Natural killer cell treated with Interleukin-12 subunit alpha and Interleukin-12 subunit beta and Interleukin-15 and Interleukin-18, amount 100 ng/mL, for 72 hours (primary cell): ENCODE measurements around the gene RBM12. TPM values are rescaled to one million over a fixed set of nuclear protein-coding genes. Genes with fewer than 3 reads are reported as not detected.

ENCODE experiments used
- ATAC-seq, 2 donors: fragments of 150-1000 bp; cut with Tn5 transposase in 1 of 2; sonication (Bioruptor Pico), chemical (Tn5 transposase) in 1 of 2; 2 replicates each; pipeline ENCODE4 v1.10.0; 2021
- DNase-seq: peaks from one replicate; pipeline ENCODE4 v3.0.0; 2022; ENCODE audit warnings: low spot score
- H3K27ac Mint-ChIP-seq, 2 donors: 1 replicate in 1 of 2; 2 replicates in 1 of 2; pipeline ENCODE4 v1.8.0; 2022; ENCODE audit warnings: mixed read lengths in 2 of 2, mild to moderate bottlenecking in 1 of 2, moderate library complexity in 1 of 2
- H3K27me3 Mint-ChIP-seq, 2 donors: 1 replicate in 1 of 2; 2 replicates in 1 of 2; pipeline ENCODE4 v1.8.0; 2022; ENCODE audit warnings: mixed read lengths in 2 of 2
- H3K36me3 Mint-ChIP-seq: one replicate; pipeline ENCODE4 v1.8.0; 2022; ENCODE audit warnings: mixed read lengths
- H3K4me1 Mint-ChIP-seq, 2 donors: 1 replicate in 1 of 2; 2 replicates in 1 of 2; pipeline ENCODE4 v1.8.0; 2022; ENCODE audit warnings: low read depth in 2 of 2, mixed read lengths in 2 of 2, mild to moderate bottlenecking in 1 of 2
- H3K4me3 Mint-ChIP-seq: one replicate; pipeline ENCODE4 v1.8.0; 2022; ENCODE audit warnings: mixed read lengths
- H3K9me3 Mint-ChIP-seq: 2 replicates; pipeline ENCODE4 v1.8.0; 2022; ENCODE audit warnings: mixed read lengths
- total RNA-seq, 2 donors: library from RNA; stranded (reverse); gene quantifications; one replicate each; pipeline ENCODE4 v1.2.3, GENCODE V29; 2022

The RBM12 gene
- total RNA-seq, 2 donors from 2014 or later = 125 to 143 TPM

- Mint-ChIP-seq H3K4me1 (peaks cover 34 to 44% of the 10 kb centered on the region in 2 donors), H3K9me3 (no peaks in the 10 kb centered on the region), H3K4me3 (peak overlapping the region; percentile 88), H3K27ac (peak overlapping the region; percentile 92 to 93), H3K36me3 (no peaks in the 10 kb centered on the region), H3K27me3 (no peaks in the 10 kb centered on the region)
- no peak for ATAC-seq
- DNase-seq = peak; percentile 81
Observed at GRCh38 chr20:35616465-35617396, 48.0 kb downstream of the RBM12 start.

- H3K36me3 Mint-ChIP-seq = no peaks in the 10 kb centered on the region
Observed at GRCh38 chr20:35615667-35616464, 48.8 kb downstream of the RBM12 start, which contains the start of gene SPAG4. Gene SPAG4, plus strand, starts transcription at chr20:35615829. Its CDS starts 175 bp downstream, at chr20:35616004.

GRCh38 chr20:35611482-35611881 is 53.2 kb downstream of the RBM12 start:
- DNase-seq (no peak), ATAC-seq (no peak)
- Mint-ChIP-seq H3K36me3 (no peaks in the 10 kb centered on the region), H3K27me3 (no peaks in the 10 kb centered on the region), H3K9me3 (no peaks in the 10 kb centered on the region), H3K4me1 (peaks cover 15 to 16% of the 10 kb centered on the region in 2 donors), H3K27ac (no peak overlapping the region), H3K4me3 (no peak overlapping the region)

More at GRCh38 chr20:35615667-35616464, 48.8 kb downstream of the RBM12 start, which contains the start of gene SPAG4:
- no peaks in the 10 kb centered on the region for H3K9me3 Mint-ChIP-seq
- H3K4me3 Mint-ChIP-seq = peak within 1 kb of the TSS; percentile 88
- DNase-seq = peak; percentile 100
- H3K27me3 Mint-ChIP-seq = no peaks in the 10 kb centered on the region
- peak; percentile 95 to 96 for ATAC-seq
- H3K27ac Mint-ChIP-seq = peak within 1 kb of the TSS; percentile 92 to 93
- H3K4me1 Mint-ChIP-seq = peaks cover 34 to 44% of the 10 kb centered on the region in 2 donors

GRCh38 chr20:35610833-35611427 is 53.8 kb downstream of the RBM12 start:
- DNase-seq (no peak), ATAC-seq (no peak)
- Mint-ChIP-seq H3K9me3 (no peaks in the 10 kb centered on the region), H3K36me3 (no peaks in the 10 kb centered on the region), H3K27me3 (no peaks in the 10 kb centered on the region), H3K27ac (no peak overlapping the region), H3K4me3 (no peak overlapping the region), H3K4me1 (peaks cover 12 to 14% of the 10 kb centered on the region in 2 donors)

GRCh38 chr20:35607003-35607735 is 57.5 kb downstream of the RBM12 start:
- Mint-ChIP-seq H3K36me3 (no peaks in the 10 kb centered on the region), H3K9me3 (no peaks in the 10 kb centered on the region), H3K27me3 (peaks cover 0 to 4% of the 10 kb centered on the region in 2 donors), H3K4me1 (peaks cover 0 to 6% of the 10 kb centered on the region in 2 donors), H3K4me3 (no peak overlapping the region), H3K27ac (no peak overlapping the region)
- ATAC-seq (no peak), DNase-seq (no peak)

- no peak for DNase-seq
- no peaks in the 10 kb centered on the region for H3K9me3 Mint-ChIP-seq
- H3K4me3 Mint-ChIP-seq = no peak overlapping the region
- H3K36me3 Mint-ChIP-seq = no peaks in the 10 kb centered on the region
- H3K27ac Mint-ChIP-seq = no peak overlapping the region
- H3K27me3 Mint-ChIP-seq = peaks cover 0 to 4% of the 10 kb centered on the region in 2 donors
- ATAC-seq = no peak
- peaks cover 0 to 10% of the 10 kb centered on the region in 2 donors for H3K4me1 Mint-ChIP-seq
Observed at GRCh38 chr20:35606127-35606526, 58.6 kb downstream of the RBM12 start.

- H3K36me3 Mint-ChIP-seq = no peaks in the 10 kb centered on the region
- peaks cover 0 to 10% of the 10 kb centered on the region in 2 donors for H3K4me1 Mint-ChIP-seq
- H3K9me3 Mint-ChIP-seq = no peaks in the 10 kb centered on the region
- DNase-seq (no peak), ATAC-seq (no peak)
- H3K27me3 Mint-ChIP-seq = peaks cover 2 to 7% of the 10 kb centered on the region in 2 donors
- H3K4me3 Mint-ChIP-seq = no peak overlapping the region
- H3K27ac Mint-ChIP-seq = no peak overlapping the region
Observed at GRCh38 chr20:35604449-35604747, 60.3 kb downstream of the RBM12 start.

- ATAC-seq (no peak), DNase-seq (no peak)
- Mint-ChIP-seq H3K4me1 (peaks cover 0 to 10% of the 10 kb centered on the region in 2 donors), H3K27ac (no peak overlapping the region), H3K9me3 (no peaks in the 10 kb centered on the region), H3K27me3 (peaks cover 7 to 10% of the 10 kb centered on the region in 2 donors), H3K36me3 (no peaks in the 10 kb centered on the region), H3K4me3 (peak overlapping the region; percentile 16)
Observed at GRCh38 chr20:35603695-35604448, 60.8 kb downstream of the RBM12 start.

- Mint-ChIP-seq H3K4me1 (peaks cover 0 to 10% of the 10 kb centered on the region in 2 donors), H3K9me3 (no peaks in the 10 kb centered on the region), H3K27me3 (peaks cover 14 to 15% of the 10 kb centered on the region in 2 donors), H3K27ac (no peak overlapping the region), H3K4me3 (peak overlapping the region; percentile 36), H3K36me3 (no peaks in the 10 kb centered on the region)
- DNase-seq = no peak
- ATAC-seq = no peak
Observed at GRCh38 chr20:35602851-35603495, 61.7 kb downstream of the RBM12 start.

GRCh38 chr20:35601990-35602389 is 62.7 kb downstream of the RBM12 start:
- Mint-ChIP-seq H3K27ac (no peak overlapping the region), H3K4me3 (no peak overlapping the region), H3K27me3 (peaks cover 22 to 24% of the 10 kb centered on the region in 2 donors), H3K4me1 (peaks cover 0 to 14% of the 10 kb centered on the region in 2 donors), H3K9me3 (no peaks in the 10 kb centered on the region), H3K36me3 (no peaks in the 10 kb centered on the region)
- ATAC-seq (no peak), DNase-seq (no peak)

- Mint-ChIP-seq H3K9me3 (no peaks in the 10 kb centered on the region), H3K27me3 (peaks cover 24 to 27% of the 10 kb centered on the region in 2 donors), H3K4me3 (peak overlapping the region; percentile 61), H3K36me3 (no peaks in the 10 kb centered on the region), H3K27ac (no peak overlapping the region), H3K4me1 (peaks cover 0 to 12% of the 10 kb centered on the region in 2 donors)
- ATAC-seq (peak; percentile 78 to 84), DNase-seq (peak; percentile 83)
Observed at GRCh38 chr20:35600993-35601973, 63.4 kb downstream of the RBM12 start.
